Endothelial cell of umbilical vein (primary cell): ENCODE measurements around the gene ERAP2. TPM values are rescaled to one million over a fixed set of nuclear protein-coding genes. Genes with fewer than 3 reads are reported as not detected.

Experiments
- BruUV-seq: library from RNA; stranded (reverse); fragments of 400-500 nt; replicated peaks from 2 replicates; lab custom pipeline; 2021; lab: Mats Ljungman, UMichigan
- CTCF ChIA-PET: fragments of 300-600, 350-600 bp; sonication (Branson Sonifier 250); formaldehyde crosslinking; loops from one replicate; lab custom pipeline; 2021; ENCODE audit warnings: antibody characterized with exemption, inconsistent platforms; lab: Charles Lee
- POLR2A ChIA-PET: fragments of 300-600, 350-600 bp; sonication (Branson Sonifier 250); formaldehyde crosslinking; loops from one replicate; lab custom pipeline; 2021; ENCODE audit warnings: antibody characterized with exemption, inconsistent platforms; lab: Charles Lee
- DNase-seq: peaks from one replicate; pipeline ENCODE4 v3.0.0-alpha.2; 2011; ENCODE audit warnings: low read depth, low spot score
- FAIRE-seq: peaks from 2 replicates; lab custom pipeline; 2011; peaks lifted over from hg19 to GRCh38; lab: Jason Lieb, UNC
- H2AFZ ChIP-seq: 2 replicates; pipeline ENCODE4 v1.6.0; 2012; ENCODE audit warnings: low read depth, low read length, control low read depth, inconsistent platforms
- H3K27ac ChIP-seq: 2 replicates; pipeline ENCODE4 v1.5.1; 2011; ENCODE audit warnings: low read depth, mild to moderate bottlenecking, control low read depth, low read length, moderate library complexity; ENCODE audit not compliant: insufficient read depth
- H3K27me3 ChIP-seq, 2 experiments: 2 replicates each; pipeline versions ENCODE4 v1.6.0 to v1.6.1; 2011; ENCODE audit warnings: low read length in 2 of 2, mixed read lengths in 1 of 2; ENCODE audit not compliant: control insufficient read depth in 2 of 2, insufficient read depth in 2 of 2
- H3K36me3 ChIP-seq, 2 experiments: 2 replicates in 1 of 2; 3 replicates in 1 of 2; pipeline ENCODE4 v1.5.1; 2011; ENCODE audit warnings: low read length in 2 of 2, mild to moderate bottlenecking in 1 of 2, moderate library complexity in 1 of 2; ENCODE audit not compliant: control insufficient read depth in 2 of 2, insufficient read depth in 2 of 2; ENCODE audit errors: extremely low read depth in 1 of 2
- H3K4me1 ChIP-seq: 3 replicates; pipeline ENCODE4 v1.5.1; 2011; ENCODE audit warnings: mild to moderate bottlenecking, low read length; ENCODE audit not compliant: control insufficient read depth, insufficient read depth; ENCODE audit errors: extremely low read depth
- H3K4me2 ChIP-seq: 2 replicates; pipeline ENCODE4 v1.6.1; 2011; ENCODE audit warnings: low read length, control low read depth, mixed read lengths; ENCODE audit not compliant: insufficient read depth
- H3K4me3 ChIP-seq, 3 experiments: fragments of 200-600 bp in 1 of 3; sonication (generic), shearing (Covaris generic) in 1 of 3; replicated peaks in 1 of 3; 2 replicates each; pipeline ENCODE4 v1.5.1; 2011 to 2016; ENCODE audit warnings: control low read depth in 3 of 3, low read length in 3 of 3, mild to moderate bottlenecking in 2 of 3, inconsistent platforms in 1 of 3, low read depth in 1 of 3, moderate library complexity in 1 of 3; ENCODE audit not compliant: insufficient read depth in 1 of 3
- H3K79me2 ChIP-seq: 2 replicates; pipeline ENCODE4 v1.6.0; 2012; ENCODE audit warnings: low read length, inconsistent platforms; ENCODE audit not compliant: control insufficient read depth, insufficient read depth
- H3K9ac ChIP-seq: replicated peaks from 2 replicates; pipeline ENCODE3; 2011; ENCODE audit warnings: low read length, control low read depth; ENCODE audit not compliant: insufficient read depth; ENCODE audit errors: extremely low read depth
- H3K9me1 ChIP-seq: replicated peaks from 3 replicates; pipeline ENCODE4 v1.6.0; 2011; ENCODE audit warnings: mild to moderate bottlenecking, low read length; ENCODE audit not compliant: control insufficient read depth, insufficient read depth; ENCODE audit errors: extremely low read depth
- H3K9me3 ChIP-seq: replicated peaks from 2 replicates; pipeline ENCODE4 v1.5.1; 2012; ENCODE audit warnings: low read length, inconsistent platforms; ENCODE audit not compliant: control insufficient read depth, insufficient read depth
- H4K20me1 ChIP-seq: replicated peaks from 2 replicates; pipeline ENCODE3; 2011; ENCODE audit warnings: mild to moderate bottlenecking, low read length; ENCODE audit not compliant: control insufficient read depth, insufficient read depth; ENCODE audit errors: extremely low read depth
- EZH2 ChIP-seq: IDR thresholded peaks from 2 replicates; pipeline ENCODE4 v1.6.1; 2012; ENCODE audit warnings: borderline replicate concordance, low read depth, mild to moderate bottlenecking, moderate library complexity, low read length, inconsistent platforms; ENCODE audit not compliant: severe bottlenecking
- FOS ChIP-seq: IDR thresholded peaks from 2 replicates; pipeline ENCODE4 v1.6.1; 2011; ENCODE audit warnings: mild to moderate bottlenecking, low read length, moderate library complexity, borderline replicate concordance; ENCODE audit not compliant: insufficient read depth
- GATA2 ChIP-seq: IDR thresholded peaks from 2 replicates; pipeline ENCODE4 v1.7.0; 2011; ENCODE audit warnings: low read depth, mild to moderate bottlenecking, moderate library complexity, mixed read lengths, low read length; ENCODE audit not compliant: insufficient read length, insufficient read depth
- JUN ChIP-seq: IDR thresholded peaks from 2 replicates; pipeline ENCODE4 v1.6.1; 2011; ENCODE audit warnings: borderline replicate concordance, low read depth; ENCODE audit not compliant: insufficient read length, insufficient read depth
- MYC ChIP-seq: IDR thresholded peaks from one replicate; pipeline ENCODE4 v1.6.1; 2011; ENCODE audit warnings: mild to moderate bottlenecking, low read depth, low read length
- POLR2A ChIP-seq: IDR thresholded peaks from 2 replicates; pipeline ENCODE4 v1.6.1; 2012; ENCODE audit warnings: low read depth, mild to moderate bottlenecking, control low read depth, low read length
- POLR2AphosphoS5 ChIP-seq: IDR thresholded peaks from 2 replicates; pipeline ENCODE4 v1.6.1; 2012; ENCODE audit warnings: low read depth, mild to moderate bottlenecking, control low read depth, low read length, moderate library complexity; ENCODE audit not compliant: insufficient read depth
- dilution Hi-C: fragments of 300-500 bp; cut with MboI; formaldehyde crosslinking; loops from one replicate; pipeline ENCODE4 v1.15.0; 2019; ENCODE audit warnings: low sequenced_read_pairs; ENCODE audit not compliant: extremely low pct_ligation_motif_present
- intact Hi-C: fragments of 100-400 bp; cut with micrococcal nuclease; formaldehyde crosslinking; loops from one replicate; pipeline ENCODE4 v1.10.0; 2022
- polyA plus RNA-seq, 4 experiments: library from polyadenylated mRNA; depleted of rRNA in 3 of 4; stranded (reverse) in 3 of 4; unstranded in 1 of 4; fragments of >200 nt; gene quantifications; 2 replicates each; pipeline versions ENCODE4 v1.2.1 to v1.2.3, GENCODE V29; 2011 to 2012; ENCODE audit warnings: missing spikeins in 1 of 4
- total RNA-seq: library from RNA; stranded (reverse); gene quantifications from 2 replicates; pipeline ENCODE4 v1.2.3, GENCODE V29; 2021
- TF ChIP-seq, protein P1 (sequence below), 2 donors: IDR thresholded peaks; 1 replicate in 1 of 2; 2 replicates in 1 of 2; pipeline ENCODE4 v1.5.1; 2011; ENCODE audit warnings: low read length in 2 of 2, mild to moderate bottlenecking in 2 of 2, moderate library complexity in 2 of 2, control low read depth in 1 of 2, inconsistent platforms in 1 of 2, low read depth in 1 of 2; ENCODE audit not compliant: insufficient read depth in 1 of 2; ENCODE audit errors: extremely low read depth in 1 of 2
- TF ChIP-seq, protein P2 (sequence below): IDR thresholded peaks from 2 replicates; pipeline ENCODE4 v1.6.1; 2011; ENCODE audit not compliant: insufficient read depth, insufficient read length

The ERAP2 gene
- total and polyA plus RNA-seq, 2 donors (not counting 3 experiments of a cell fraction or from before 2014, with no cell fraction given): 3.1 to 10.0 TPM

DNA sequence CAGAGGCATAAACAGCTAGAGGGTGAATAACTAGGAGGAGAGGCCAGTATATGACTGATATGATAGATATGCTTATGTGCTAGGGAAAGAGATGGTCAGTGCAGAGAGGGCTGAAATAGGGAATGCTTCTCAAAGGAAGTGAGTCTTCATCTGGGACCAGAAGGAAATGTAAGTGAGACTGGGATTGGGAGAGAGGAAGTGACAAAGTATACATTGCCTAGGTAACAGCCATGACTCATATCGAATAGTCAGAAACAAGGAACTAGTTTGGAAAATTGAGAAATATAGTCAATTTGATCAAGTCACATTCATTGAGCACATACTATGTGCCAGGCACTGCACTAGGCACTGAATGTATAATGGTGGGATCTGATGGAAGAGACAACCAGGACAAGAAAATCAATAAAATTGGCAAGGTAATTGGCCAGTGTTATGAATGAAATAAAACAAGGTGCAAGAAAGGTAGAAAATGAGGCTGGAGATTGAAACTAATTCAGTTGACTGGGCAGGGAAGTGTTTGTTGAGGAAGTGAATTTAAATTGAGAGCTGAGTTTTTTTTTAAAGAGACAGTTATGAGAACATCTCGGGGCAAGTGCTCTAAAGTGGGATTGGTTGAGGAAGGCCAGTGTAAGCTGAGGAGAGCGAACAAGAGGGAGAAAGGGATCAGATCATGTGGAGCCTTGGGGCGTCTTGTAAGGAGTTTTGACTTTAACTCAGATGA is 4.3 kb downstream of the ERAP2 start:
- peak; percentile 88 for DNase-seq
- Histone ChIP-seq H3K27ac (peak overlapping the region; percentile 99), H2AFZ (no peak overlapping the region), H3K27me3 (no peaks in the 10 kb centered on the region), H3K4me1 (peaks cover 47% of the 10 kb centered on the region), H3K4me2 (peak overlapping the region; percentile 74), H4K20me1 (no peaks in the 10 kb centered on the region), H3K9ac (peak overlapping the region; percentile 64), H3K4me3 (peak overlapping the region in 1 of 3 experiments; percentile 19), H3K36me3 (no peaks in the 10 kb centered on the region), H3K9me1 (no peaks in the 10 kb centered on the region), H3K9me3 (no peaks in the 10 kb centered on the region), H3K79me2 (peaks cover 2% of the 10 kb centered on the region)
- peak; percentile 85 for FAIRE-seq
- peak; percentile 95 for TF ChIP-seq JUN
- TF ChIP-seq, protein P1, sequence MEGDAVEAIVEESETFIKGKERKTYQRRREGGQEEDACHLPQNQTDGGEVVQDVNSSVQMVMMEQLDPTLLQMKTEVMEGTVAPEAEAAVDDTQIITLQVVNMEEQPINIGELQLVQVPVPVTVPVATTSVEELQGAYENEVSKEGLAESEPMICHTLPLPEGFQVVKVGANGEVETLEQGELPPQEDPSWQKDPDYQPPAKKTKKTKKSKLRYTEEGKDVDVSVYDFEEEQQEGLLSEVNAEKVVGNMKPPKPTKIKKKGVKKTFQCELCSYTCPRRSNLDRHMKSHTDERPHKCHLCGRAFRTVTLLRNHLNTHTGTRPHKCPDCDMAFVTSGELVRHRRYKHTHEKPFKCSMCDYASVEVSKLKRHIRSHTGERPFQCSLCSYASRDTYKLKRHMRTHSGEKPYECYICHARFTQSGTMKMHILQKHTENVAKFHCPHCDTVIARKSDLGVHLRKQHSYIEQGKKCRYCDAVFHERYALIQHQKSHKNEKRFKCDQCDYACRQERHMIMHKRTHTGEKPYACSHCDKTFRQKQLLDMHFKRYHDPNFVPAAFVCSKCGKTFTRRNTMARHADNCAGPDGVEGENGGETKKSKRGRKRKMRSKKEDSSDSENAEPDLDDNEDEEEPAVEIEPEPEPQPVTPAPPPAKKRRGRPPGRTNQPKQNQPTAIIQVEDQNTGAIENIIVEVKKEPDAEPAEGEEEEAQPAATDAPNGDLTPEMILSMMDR (IDR thresholded peaks at IDR 0.05; ENCODE audit: extremely low read depth in 1 of 2, insufficient read depth in 1 of 2, low read depth in 1 of 2, low read length in 2 of 2): no peak
- no peak for TF ChIP-seq EZH2
- TF ChIP-seq POLR2AphosphoS5: peak; percentile 76
- no peak for TF ChIP-seq MYC
- TF ChIP-seq FOS: peak; percentile 96
- peak; percentile 56 for TF ChIP-seq POLR2A
- peak; percentile 71 for TF ChIP-seq GATA2
- TF ChIP-seq, protein P2, sequence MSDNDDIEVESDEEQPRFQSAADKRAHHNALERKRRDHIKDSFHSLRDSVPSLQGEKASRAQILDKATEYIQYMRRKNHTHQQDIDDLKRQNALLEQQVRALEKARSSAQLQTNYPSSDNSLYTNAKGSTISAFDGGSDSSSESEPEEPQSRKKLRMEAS: no peak
- dilution Hi-C loops (no loop called here), intact Hi-C loops (loop anchor here (1.0 to 5.0 kb wide), 3 partner anchors 55 to 1892 kb away; partner anchors contain the start of genes ERAP1 and RGMB)
- ChIA-PET POLR2A (no interaction called here), CTCF (interaction anchor here (1.0 to 1.1 kb wide), 2 partner anchors 128 to 262 kb away, joined by 3 read pairs; partner anchors contain the start of gene LIX1)
- BruUV-seq: TSS peak; percentile 43
